ENCODE data around the gene COX10. TPM values are rescaled to one million over a fixed set of nuclear protein-coding genes. Genes with fewer than 3 reads are reported as not detected.

COX10 gene
- total and polyA plus RNA-seq, 8 donors: 7.6 to 40.4 (median 17.0) TPM

DNA sequence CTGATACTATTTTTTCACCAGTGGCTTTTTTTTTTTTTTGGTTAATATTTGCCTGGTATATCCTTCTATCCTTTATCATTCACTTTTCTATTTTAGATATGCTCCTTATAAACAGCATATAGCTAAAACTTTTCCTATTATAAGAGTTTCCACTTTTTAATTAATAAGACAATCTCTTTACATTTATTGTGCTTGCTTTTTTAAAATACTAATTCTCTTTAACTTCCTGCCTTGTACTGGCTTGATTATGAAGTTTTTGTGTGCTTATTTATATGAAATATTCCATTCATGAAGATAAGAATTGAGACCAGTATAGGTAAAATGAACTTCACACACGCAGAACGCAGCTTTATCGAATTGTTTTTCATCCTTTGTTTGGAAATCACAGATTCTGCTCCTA is 176.3 kb downstream of the COX10 start:
- Histone ChIP-seq H3K27me3 (no peaks in the 10 kb centered on the region), H3K4me1 (no peaks in the 10 kb centered on the region), H3K27ac (no peak overlapping the region), H3K9me3 (no peaks in the 10 kb centered on the region), H3K4me3 (no peak overlapping the region), H3K36me3 (no peaks in the 10 kb centered on the region)
- no peak for DNase-seq
- intact Hi-C loops (cut with DNase I; ENCODE audit: low total_unique reads): no loop called here
- 22 to 76% (median 56%) methylated on average over 3 of the region's 3 CpGs for WGBS, 5 donors
- TF ChIP-seq, protein P1, sequence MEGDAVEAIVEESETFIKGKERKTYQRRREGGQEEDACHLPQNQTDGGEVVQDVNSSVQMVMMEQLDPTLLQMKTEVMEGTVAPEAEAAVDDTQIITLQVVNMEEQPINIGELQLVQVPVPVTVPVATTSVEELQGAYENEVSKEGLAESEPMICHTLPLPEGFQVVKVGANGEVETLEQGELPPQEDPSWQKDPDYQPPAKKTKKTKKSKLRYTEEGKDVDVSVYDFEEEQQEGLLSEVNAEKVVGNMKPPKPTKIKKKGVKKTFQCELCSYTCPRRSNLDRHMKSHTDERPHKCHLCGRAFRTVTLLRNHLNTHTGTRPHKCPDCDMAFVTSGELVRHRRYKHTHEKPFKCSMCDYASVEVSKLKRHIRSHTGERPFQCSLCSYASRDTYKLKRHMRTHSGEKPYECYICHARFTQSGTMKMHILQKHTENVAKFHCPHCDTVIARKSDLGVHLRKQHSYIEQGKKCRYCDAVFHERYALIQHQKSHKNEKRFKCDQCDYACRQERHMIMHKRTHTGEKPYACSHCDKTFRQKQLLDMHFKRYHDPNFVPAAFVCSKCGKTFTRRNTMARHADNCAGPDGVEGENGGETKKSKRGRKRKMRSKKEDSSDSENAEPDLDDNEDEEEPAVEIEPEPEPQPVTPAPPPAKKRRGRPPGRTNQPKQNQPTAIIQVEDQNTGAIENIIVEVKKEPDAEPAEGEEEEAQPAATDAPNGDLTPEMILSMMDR (IDR thresholded peaks at IDR 0.05): no peak
- TF ChIP-seq POLR2AphosphoS5 (IDR thresholded peaks at IDR 0.05) (no peak), EP300 (IDR thresholded peaks at IDR 0.05) (no peak), POLR2A (IDR thresholded peaks at IDR 0.05) (no peak)

Small RNA genes lying within 50 kb of the gene (small RNA-seq; reads per million reads assigned to genes)
- gene RF00090: 0 reads per million in 4 donors

Other genes with a start within 250 kb of the COX10 start
- gene CDRT15, start 167.4 kb downstream of the COX10 start, total RNA-seq: not detected
- not detected for gene CDRT15, start 167.4 kb downstream of the COX10 start, polyA plus RNA-seq
- gene HS3ST3B1, start 231.6 kb downstream of the COX10 start, total RNA-seq: 1 to 10 TPM in 3 of 5 donors, not detected in 2; 1.7 to 3.6 (median 2.6) TPM
- 1 to 10 TPM in 2 of 3 donors, under 1 TPM in 1; 0.81 to 1.5 (median 1.2) TPM for gene HS3ST3B1, start 231.6 kb downstream of the COX10 start, polyA plus RNA-seq